HCT116 (cell line): ENCODE measurements around the gene HIVEP3. TPM values are rescaled to one million over a fixed set of nuclear protein-coding genes. Genes with fewer than 3 reads are reported as not detected.
A peak's percentile ranks its signal among the peaks of the same experiment; 100 is the strongest.

ENCODE experiments used
- ATAC-seq: fragments of 200-7000 bp; cut with Tn5 transposase; 2 replicates; pipeline ENCODE4 v1.9.1; 2020; ENCODE audit warnings: mild to moderate bottlenecking, moderate library complexity
- BruUV-seq: library from RNA; stranded (reverse); fragments of 400-500 nt; replicated peaks from 2 replicates; lab custom pipeline; 2021; lab: Mats Ljungman, UMichigan
- CTCF ChIA-PET: fragments of 300-600 bp; sonication (Branson Sonifier 250); formaldehyde crosslinking; loops from one replicate; lab custom pipeline; 2021; ENCODE audit warnings: antibody characterized with exemption; lab: Charles Lee
- POLR2A ChIA-PET: fragments of 300-600, 350-600 bp; sonication (Branson Sonifier 250); formaldehyde crosslinking; loops from one replicate; lab custom pipeline; 2021; ENCODE audit warnings: antibody characterized with exemption; lab: Charles Lee
- RAD21 ChIA-PET, 2 experiments: fragments of 300-600 bp; sonication (Branson Sonifier 250); formaldehyde crosslinking; loops; one replicate each; lab custom pipeline; 2023; ENCODE audit warnings: low total read pairs in 2 of 2; ENCODE audit not compliant: uncharacterized antibody in 2 of 2, unreplicated experiment in 2 of 2, low non-redundant PET in 1 of 2; lab: Charles Lee
- DNase-seq: peaks from one replicate; pipeline ENCODE4 v3.0.0-alpha.2; 2010; ENCODE audit warnings: low read depth, low spot score
- H2AFZ ChIP-seq: fragments of 200-600 bp; shearing (Covaris generic), sonication (generic); 2 replicates; pipeline ENCODE4 v1.6.1; 2017; ENCODE audit warnings: low read depth, mixed run types, mixed read lengths, antibody characterized with exemption, low read length; ENCODE audit not compliant: poor library complexity, severe bottlenecking
- H3K27ac ChIP-seq: 2 replicates; pipeline ENCODE4 v1.5.1; 2012; ENCODE audit warnings: low read depth, low read length
- H3K27me3 ChIP-seq: fragments of 200-600 bp; sonication (generic); 2 replicates; pipeline ENCODE4 v1.6.1; 2016; ENCODE audit warnings: mixed run types, low read length, mixed read lengths; ENCODE audit not compliant: insufficient read depth
- H3K36me3 ChIP-seq, 2 experiments: fragments of 200-500 bp in 1 of 2; fragments of 200-600 bp in 1 of 2; sonication (Bioruptor generic) in 1 of 2; sonication (generic) in 1 of 2; 2 replicates each; pipeline versions ENCODE4 v1.5.1 to v1.6.1; 2014 to 2016; ENCODE audit warnings: low read length in 2 of 2, inconsistent platforms in 1 of 2, mixed read lengths in 1 of 2, mixed run types in 1 of 2; ENCODE audit not compliant: insufficient read depth in 2 of 2, control insufficient read depth in 1 of 2
- H3K4me1 ChIP-seq, 2 experiments: fragments of 200-600 bp in 1 of 2; sonication (generic) in 1 of 2; 2 replicates each; pipeline versions ENCODE4 v1.5.1 to v1.6.1; 2012 to 2017; ENCODE audit warnings: low read length in 2 of 2, inconsistent platforms in 1 of 2, mild to moderate bottlenecking in 1 of 2, mixed read lengths in 1 of 2, mixed run types in 1 of 2, moderate library complexity in 1 of 2; ENCODE audit not compliant: insufficient read depth in 2 of 2, control insufficient read depth in 1 of 2
- H3K4me2 ChIP-seq: fragments of 200-600 bp; sonication (generic); 2 replicates; pipeline ENCODE4 v1.6.1; 2017; ENCODE audit warnings: mixed run types, low read length, mixed read lengths
- H3K4me3 ChIP-seq, 2 experiments: fragments of 200-600 bp in 1 of 2; sonication (generic) in 1 of 2; replicated peaks in 1 of 2; 2 replicates each; pipeline ENCODE4 v1.5.1; 2011 to 2016; ENCODE audit warnings: low read length in 2 of 2, control low read depth in 1 of 2, low read depth in 1 of 2, mild to moderate bottlenecking in 1 of 2, mixed read lengths in 1 of 2, mixed run types in 1 of 2
- H3K79me2 ChIP-seq: fragments of 200-600 bp; sonication (generic); 2 replicates; pipeline ENCODE4 v1.6.1; 2017; ENCODE audit warnings: mild to moderate bottlenecking, mixed run types, low read length, moderate library complexity, mixed read lengths; ENCODE audit not compliant: insufficient read depth
- H3K9ac ChIP-seq: fragments of 200-600 bp; sonication (generic); 2 replicates; pipeline ENCODE4 v1.6.1; 2016; ENCODE audit warnings: low read length, mixed read lengths
- H3K9me2 ChIP-seq: fragments of 200-600 bp; sonication (generic), shearing (Covaris generic); 2 replicates; pipeline ENCODE4 v1.6.1; 2017; ENCODE audit warnings: mixed run types, mild to moderate bottlenecking, moderate library complexity; ENCODE audit not compliant: insufficient read depth
- H3K9me3 ChIP-seq, 2 experiments: fragments of 200-500 bp in 1 of 2; fragments of 200-600 bp in 1 of 2; sonication (Bioruptor generic) in 1 of 2; sonication (generic) in 1 of 2; 2 replicates each; pipeline ENCODE4 v1.6.1; 2014 to 2017; ENCODE audit warnings: low read length in 2 of 2, mixed read lengths in 2 of 2, inconsistent platforms in 1 of 2, low read depth in 1 of 2, mild to moderate bottlenecking in 1 of 2, mixed run types in 1 of 2, moderate library complexity in 1 of 2; ENCODE audit not compliant: control insufficient read depth in 1 of 2, insufficient read depth in 1 of 2
- H4K20me1 ChIP-seq: fragments of 200-600 bp; sonication (generic), shearing (Covaris generic); 2 replicates; pipeline ENCODE4 v1.6.1; 2017; ENCODE audit warnings: mixed run types, mild to moderate bottlenecking, moderate library complexity; ENCODE audit not compliant: insufficient read depth
- ELF1 ChIP-seq: IDR thresholded peaks from 2 replicates; pipeline ENCODE4 v1.6.1; 2012; ENCODE audit warnings: low read depth, borderline replicate concordance
- EZH2 ChIP-seq: fragments of 200-600 bp; sonication (generic); IDR thresholded peaks from 2 replicates; pipeline ENCODE4 v1.6.1; 2017; ENCODE audit warnings: antibody characterized with exemption, mixed run types
- MAX ChIP-seq: IDR thresholded peaks from 2 replicates; pipeline ENCODE4 v1.6.1; 2012
- POLR2AphosphoS5 ChIP-seq: IDR thresholded peaks from 2 replicates; pipeline ENCODE4 v1.6.1; 2011; ENCODE audit warnings: mild to moderate bottlenecking, low read depth, low read length, moderate library complexity
- SIN3A ChIP-seq: IDR thresholded peaks from 2 replicates; pipeline ENCODE4 v1.6.1; 2012; ENCODE audit warnings: low read depth
- intact Hi-C: fragments of 100-400 bp; cut with micrococcal nuclease; formaldehyde crosslinking; loops from 2 replicates; pipeline ENCODE4 v1.10.0; 2022
- total RNA-seq: library from RNA; stranded (reverse); gene quantifications from one replicate; pipeline ENCODE4 v1.2.1, GENCODE V29; 2021; ENCODE audit not compliant: unreplicated experiment

Gene HIVEP3
- total RNA-seq, 1 experiment from 2014 or later, result 7.1 TPM

DNA sequence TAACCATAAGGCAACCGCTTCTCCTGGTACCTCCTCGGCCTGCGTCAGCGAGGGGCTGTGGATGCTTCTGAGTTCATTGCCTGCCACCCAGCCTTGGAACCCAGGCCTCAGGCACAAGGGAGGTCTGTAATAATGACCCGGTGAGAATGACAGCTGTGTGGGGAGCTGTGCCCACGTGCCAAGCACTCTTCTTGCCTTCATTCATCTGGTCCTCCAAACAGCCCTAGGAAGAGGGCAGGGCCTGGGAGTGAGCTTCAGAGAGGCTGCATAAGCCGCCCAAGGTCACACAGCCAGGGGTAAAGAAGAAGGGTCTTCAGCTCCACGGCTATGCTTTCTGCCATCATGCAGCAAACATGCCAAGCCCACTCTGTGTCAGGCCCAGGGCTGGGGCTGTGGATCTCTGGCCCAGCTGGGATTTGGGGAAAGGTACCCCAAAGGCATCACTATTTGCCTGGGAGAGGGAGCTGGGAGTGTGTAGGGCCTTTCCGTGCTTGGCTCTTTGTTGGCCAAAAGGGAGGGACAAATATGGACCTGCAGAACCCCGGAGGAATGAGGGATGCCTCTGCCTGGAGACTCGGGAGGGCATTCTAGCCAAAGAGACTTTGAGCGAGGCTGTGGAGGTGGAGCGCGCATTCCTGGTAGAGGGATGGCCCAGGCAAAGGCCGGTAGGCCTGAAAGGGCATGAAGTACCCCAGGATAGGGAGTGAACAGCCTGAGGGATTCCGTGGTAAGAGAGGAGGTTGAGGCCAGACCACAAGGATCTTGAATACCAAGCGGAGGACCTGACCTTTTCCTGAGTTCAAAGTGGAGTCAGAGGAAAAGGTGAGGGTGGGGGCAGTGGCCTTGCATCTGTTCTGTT, 424.1 kb downstream of the HIVEP3 start:
- ATAC-seq, result no peak
- Histone ChIP-seq H3K9me3 (no peaks in the 10 kb centered on the region), H3K27ac (no peak overlapping the region), H4K20me1 (no peaks in the 10 kb centered on the region), H3K27me3 (no peaks in the 10 kb centered on the region), H3K4me1 (peaks cover 53 to 92% of the 10 kb centered on the region in 2 experiments), H3K36me3 (no peaks in the 10 kb centered on the region), H3K79me2 (no peaks in the 10 kb centered on the region), H3K9me2 (no peaks in the 10 kb centered on the region), H3K4me2 (peak overlapping the region; percentile 98), H2AFZ (no peak overlapping the region), H3K4me3 (peak overlapping the region in 1 of 2 experiments; percentile 58; a peak in 1 of 4 replicates), H3K9ac (peak overlapping the region; percentile 75)
- RAD21 ChIA-PET, result no interaction called here
- CTCF ChIA-PET, result interaction anchor here (1.0 to 3.7 kb wide), 6 partner anchors 9 to 62 kb away, joined by 3 to 27 read pairs (median 4); partner anchors contain the start of gene EDN2
- POLR2A ChIA-PET, result no interaction called here
- BruUV-seq, result no TSS peak
- no peak for TF ChIP-seq MAX
- TF ChIP-seq ELF1, result no peak
- TF ChIP-seq POLR2AphosphoS5, result no peak
- no peak for TF ChIP-seq SIN3A
- no peak for DNase-seq
- intact Hi-C loops, result loop anchor here (5.0 kb wide), 1 partner anchor 227 kb away; no protein-coding TSS in a partner anchor

DNA sequence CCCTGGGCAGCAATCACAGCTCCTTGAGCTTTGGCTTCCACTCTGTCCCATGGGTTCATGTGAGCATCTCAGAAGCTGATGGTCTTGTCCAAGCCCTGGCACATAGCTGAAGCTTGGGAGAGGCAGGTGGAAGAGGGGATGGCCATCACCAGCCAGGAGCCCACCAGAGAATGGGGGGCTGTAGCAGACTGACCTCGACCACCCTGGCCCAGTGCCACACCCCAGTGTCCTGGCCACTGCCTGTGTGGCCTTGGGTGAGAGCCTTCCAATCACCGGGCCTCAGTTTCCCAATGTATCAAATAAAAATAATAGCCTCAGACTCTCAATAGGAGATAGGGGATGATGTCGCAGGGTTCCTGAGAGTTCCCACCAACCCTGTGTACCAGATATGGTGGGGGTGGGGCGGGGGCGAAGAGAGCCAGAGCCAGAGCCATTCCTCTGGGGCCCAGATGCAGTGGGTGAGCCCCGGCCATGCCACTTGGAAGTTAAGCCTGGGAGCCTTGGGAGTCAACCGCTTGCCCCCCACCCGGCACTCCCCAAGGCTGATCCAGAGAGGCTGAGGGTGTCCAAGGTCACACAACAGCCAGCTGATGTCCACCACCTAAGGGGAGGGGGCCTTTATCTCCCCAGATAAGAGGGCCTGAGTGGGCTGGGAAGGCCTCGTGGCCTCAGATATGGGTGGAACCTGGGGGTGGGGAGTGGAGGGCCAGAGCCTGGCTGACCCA, 424.9 kb downstream of the HIVEP3 start:
- H2AFZ ChIP-seq, result no peak overlapping the region
- H3K36me3 ChIP-seq, result no peaks in the 10 kb centered on the region
- H3K4me1 ChIP-seq, result peaks cover 45 to 84% of the 10 kb centered on the region in 2 experiments
- no peak for TF ChIP-seq EZH2
- H3K27ac ChIP-seq, result peak overlapping the region; percentile 21; the same call in 1 of the 2 replicates
- no peaks in the 10 kb centered on the region for H3K9me2 ChIP-seq
- POLR2A ChIA-PET, result interaction anchor here (1.3 kb wide), 1 partner anchor 10 kb away, joined by 3 read pairs; the partner anchor contains the start of gene EDN2
- RAD21 ChIA-PET, result no interaction called here
- DNase-seq, result no peak
- intact Hi-C loops, result loop anchor here (5.0 kb wide), 1 partner anchor 226 kb away; no protein-coding TSS in a partner anchor
- CTCF ChIA-PET, result interaction anchor here (1.0 to 3.7 kb wide), 6 partner anchors 10 to 211 kb away, joined by 3 to 27 read pairs (median 4); partner anchors contain the start of gene EDN2
- H3K4me3 ChIP-seq, result no peak overlapping the region
- no peak overlapping the region for H3K4me2 ChIP-seq
- H4K20me1 ChIP-seq, result no peaks in the 10 kb centered on the region
- H3K79me2 ChIP-seq, result no peaks in the 10 kb centered on the region
- no TSS peak for BruUV-seq
- H3K9ac ChIP-seq, result no peak overlapping the region
- H3K9me3 ChIP-seq, result no peaks in the 10 kb centered on the region
- no peak for ATAC-seq
- no peaks in the 10 kb centered on the region for H3K27me3 ChIP-seq
